Dedifferentiated amniotic fluid mesenchymal stem cell (primary cell): Measurements from ENCODE around the gene TTI1.

ENCODE experiments used
- DNase-seq: peaks from one replicate; pipeline ENCODE4 v3.0.0-alpha.2; 2016; ENCODE audit errors: extremely low spot score

TTI1 gene

DNA sequence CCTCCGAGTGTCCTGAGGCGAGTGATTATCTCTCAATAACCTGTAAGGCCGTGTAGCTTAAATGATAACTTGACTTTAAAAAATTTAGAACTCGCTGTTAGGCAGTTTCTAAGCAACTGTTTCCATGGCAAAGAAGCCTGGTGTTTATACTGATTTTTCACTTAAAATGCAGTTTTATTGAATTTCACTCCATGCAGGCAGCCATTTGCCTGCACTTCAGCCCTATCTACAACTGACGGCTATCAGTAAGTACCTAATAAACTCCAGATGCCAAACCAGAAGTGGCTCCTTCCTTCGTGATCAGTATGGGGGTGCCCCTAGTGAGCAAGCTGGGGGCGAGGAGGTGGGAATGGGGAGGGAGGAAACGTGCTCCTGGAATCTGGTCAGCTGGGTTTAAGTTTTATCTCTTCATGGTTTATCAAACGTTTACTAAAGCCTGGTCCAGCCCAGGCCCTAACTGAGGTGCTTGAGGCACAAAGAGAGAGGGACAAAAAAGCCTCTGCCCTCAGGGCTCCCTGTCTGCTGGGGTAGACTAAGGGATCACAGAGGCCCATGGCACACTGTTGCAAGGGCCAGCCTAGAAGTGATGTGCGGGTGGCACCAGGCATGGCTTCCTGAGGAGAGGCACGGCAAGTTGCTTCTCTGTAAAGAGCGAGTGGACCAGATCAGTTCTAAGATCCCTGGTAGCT lies 45.5 kb downstream of the TTI1 start:
- no peak for DNase-seq

DNA sequence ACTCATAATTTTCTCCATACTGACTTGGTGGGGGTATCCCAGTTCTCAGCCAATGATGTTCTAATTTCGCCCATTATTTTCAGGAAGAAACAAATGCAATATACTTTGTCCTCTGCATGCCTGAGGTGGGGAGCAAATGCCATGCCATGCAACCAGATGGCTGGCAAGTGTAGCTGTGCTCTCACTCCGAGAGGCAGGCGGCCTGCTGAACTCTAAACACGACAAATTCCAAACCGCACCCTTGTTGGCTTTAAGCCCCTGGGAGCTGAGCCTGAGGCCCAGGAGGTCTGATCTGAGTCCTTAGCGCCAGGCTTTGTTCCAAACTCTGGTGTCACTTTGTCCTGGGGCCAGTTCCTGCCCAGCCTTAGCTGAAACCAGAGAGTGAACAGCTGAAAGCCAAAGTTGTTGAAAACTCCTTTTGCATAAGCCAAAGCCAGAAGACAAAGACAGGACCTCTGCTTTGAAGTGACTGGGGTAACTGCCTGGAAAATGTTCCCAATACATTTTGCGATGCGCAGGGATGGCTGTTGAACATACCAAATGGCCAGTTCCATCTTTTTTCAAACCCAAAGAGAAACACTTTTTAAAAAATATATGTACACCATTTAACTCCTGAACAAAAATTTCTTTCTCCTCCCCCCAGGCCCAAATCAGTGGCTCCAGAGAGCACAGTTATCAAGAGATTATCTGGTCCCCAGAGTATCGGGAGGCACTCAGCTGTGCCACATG lies 46.2 kb downstream of the TTI1 start:
- peak; percentile 74 for DNase-seq

DNA sequence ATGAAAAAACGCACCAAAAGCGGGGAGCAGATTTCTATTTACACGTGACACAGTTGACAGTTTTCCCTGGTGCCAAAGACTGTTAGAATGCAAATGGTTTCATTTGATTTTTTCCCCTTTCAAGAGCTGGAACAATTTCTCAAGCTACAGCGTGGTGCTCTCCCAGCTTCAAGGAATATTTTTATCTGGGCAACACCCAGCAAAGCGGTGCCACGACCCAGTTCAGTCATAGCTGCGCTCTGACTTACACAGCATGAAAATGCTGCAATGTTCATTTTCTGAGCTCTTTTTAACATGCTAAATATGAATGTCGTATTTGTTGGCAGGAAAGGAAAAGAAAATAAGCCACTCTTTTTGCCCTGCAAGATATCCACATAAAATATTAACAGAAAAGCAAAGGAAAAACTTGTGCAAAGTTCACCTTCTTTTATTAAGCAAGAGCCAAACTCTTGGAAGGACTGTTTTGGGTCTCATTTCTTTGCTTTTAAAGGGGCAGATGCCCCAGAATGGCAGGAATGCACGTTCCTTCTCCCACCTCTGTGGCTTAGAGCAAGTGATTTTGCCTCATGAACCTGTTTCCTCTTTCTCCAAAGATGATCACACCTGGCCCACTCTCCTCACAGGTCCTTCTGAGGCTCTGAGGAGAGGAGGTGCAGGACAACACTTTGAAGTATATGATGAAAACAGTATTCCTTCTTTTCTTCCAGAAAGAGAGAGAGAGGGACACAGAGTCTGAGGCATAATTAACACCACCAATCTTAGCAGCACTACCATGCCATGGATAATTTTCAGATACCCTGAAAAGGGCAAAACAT lies 47.0 kb downstream of the TTI1 start:
- DNase-seq: no peak

DNA sequence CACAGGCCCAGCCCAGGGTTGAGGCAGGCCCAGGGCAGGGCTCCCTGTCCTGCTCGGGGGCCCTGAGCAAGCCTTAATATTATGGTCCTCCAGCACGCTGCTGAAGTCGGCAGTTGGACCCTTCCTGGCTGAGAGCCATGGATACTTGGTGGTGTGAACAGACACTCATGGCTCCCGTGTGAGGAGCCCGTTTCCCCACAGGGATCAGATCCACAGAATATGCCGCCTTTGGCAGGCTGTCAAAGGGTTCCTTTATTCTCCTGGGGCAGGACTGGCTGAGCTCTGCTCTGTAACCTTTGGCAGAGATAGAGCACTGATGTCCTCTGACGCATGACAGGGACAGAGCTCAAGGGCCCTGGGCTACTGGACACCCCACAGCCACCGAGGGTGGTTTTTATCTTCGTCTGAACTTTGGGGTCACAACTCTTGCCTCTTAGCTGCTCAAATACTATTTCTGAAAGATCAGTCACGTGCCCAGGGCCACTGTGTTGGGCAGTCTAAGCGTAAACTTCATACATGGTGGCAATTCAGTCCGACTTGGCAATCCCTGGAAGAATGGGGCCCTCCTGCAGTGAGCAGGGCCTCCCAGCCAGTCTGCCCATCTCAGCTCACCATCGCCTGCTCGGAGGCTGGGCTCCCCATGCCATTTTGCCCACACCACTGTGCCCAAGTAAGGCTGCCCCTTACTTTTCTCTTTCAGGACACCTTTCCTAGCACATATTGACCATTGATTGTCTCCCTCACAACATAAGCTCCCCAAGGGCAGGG lies 49.1 kb downstream of the TTI1 start:
- no peak for DNase-seq

DNA sequence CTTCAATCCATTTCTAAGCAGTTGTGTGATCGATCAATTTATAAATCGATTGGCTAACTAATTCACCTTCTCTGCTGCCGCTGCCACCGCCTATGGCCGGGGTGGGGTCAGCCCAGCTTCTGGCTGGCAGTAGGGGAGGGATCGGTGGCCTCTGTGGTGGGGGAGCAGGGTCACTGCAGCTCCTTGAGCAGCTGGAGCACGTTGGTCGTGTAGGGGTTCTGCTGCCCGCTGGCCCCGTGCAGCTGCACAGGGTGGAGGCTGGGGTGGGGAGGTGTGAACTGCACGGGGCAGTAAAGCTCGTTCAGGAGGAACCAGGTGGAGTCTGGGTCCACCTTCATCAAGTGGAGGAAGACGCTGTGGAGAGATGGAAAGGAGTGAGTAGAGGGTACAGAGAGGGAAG lies 50.0 kb downstream of the TTI1 start:
- DNase-seq: no peak

DNA sequence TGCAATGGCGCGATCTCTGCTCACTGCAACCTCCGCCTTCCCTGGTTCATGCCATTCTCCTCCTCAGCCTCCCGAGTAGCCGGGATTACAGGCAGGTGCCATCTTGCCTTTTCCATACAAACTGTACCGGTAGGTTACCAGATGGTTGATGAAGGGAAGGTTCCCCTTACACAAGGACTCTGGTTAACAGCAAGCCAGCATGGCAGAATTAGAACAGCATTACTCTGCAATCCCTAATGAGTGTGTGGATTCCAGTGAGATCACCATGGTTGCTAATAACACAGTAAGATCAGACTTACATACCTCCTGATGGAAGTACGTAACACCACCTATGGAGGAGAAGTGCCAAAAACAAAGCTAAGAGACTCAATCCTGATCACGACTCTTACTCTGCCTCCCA lies 51.7 kb downstream of the TTI1 start:
- no peak for DNase-seq

DNA sequence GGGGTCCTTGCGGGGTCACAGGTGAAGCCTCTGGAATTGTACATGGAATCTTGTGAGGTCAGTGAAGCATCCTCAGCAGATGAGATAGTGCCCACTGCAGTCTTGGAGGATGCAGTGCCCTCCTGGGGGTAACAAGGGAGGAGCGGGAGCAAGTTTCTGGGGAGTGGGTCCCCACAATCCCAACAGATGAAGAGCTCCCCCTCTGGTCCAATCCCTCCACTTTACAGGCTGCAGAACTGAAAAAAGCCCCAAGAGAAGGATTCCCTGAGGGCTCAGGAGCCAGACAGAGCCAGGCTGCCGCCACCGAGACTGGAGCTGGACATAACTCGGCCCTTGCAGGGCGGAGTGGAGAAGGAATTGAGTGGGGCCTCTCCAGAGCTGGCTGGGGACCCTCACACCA lies 52.4 kb downstream of the TTI1 start:
- no peak for DNase-seq

DNA sequence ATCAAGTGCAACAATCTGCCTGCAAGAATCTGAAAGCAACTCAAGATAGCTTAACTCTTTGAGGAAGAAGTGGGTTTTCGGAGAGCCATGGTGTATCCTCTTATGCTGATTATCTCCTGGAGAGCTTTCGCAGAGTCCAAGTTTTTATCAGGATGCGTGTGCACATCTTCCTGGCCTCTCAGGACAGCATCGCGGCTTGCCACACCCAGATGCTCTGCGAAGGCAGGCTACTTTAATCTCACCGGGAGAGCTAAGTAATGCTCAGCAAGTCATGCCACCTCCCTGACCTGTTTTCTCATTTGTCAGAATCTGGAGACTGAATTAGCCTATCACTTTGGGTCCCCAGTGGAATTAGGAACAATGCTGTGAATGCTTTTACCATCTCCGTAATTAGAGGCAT lies 52.9 kb downstream of the TTI1 start:
- no peak for DNase-seq

DNA sequence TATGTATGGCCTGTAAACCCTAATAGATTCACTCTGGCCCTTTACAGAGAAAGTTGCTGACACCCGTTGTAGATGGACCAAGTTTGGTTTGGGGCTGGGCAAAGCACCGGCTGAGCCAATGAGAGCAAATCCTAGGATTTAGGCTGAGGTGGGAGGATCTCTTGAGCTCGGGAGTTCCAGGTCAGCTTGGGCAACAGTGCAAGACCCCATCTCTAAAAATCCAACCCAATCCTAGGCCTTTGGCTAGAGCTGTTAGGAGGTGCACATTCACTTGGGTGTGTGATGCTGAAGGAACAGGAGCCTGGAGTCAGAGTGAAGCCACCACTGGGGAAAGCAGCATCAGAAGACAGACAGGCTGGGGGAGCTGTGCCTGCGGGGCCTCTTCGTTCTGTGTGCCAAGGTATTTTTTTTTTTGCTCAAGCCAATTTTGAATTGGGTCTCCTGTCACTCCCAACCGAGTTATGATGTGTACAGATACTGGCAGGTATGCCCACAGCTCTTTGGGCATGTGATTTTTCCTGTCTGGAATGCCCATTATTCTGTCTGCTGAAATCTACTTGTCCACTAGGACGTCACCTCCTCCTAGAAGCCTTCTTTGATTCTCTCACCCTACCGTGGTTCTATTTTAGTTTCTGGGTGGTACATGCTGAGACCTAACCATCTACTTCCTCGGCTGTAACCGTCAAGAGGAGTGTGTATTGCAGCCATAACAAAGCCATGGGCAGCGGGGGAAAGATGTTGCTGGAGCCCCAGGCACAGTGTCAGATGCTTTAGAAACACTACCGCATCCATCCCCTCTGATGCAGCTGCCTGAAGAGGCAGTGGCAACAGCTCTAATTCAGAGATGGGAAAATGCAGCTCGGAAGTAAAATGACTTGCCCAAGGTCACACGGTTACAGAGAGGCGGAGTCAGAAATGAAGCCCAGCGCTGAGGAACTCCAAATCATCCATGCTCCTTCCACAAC lies 54.0 kb downstream of the TTI1 start:
- DNase-seq: no peak

DNA sequence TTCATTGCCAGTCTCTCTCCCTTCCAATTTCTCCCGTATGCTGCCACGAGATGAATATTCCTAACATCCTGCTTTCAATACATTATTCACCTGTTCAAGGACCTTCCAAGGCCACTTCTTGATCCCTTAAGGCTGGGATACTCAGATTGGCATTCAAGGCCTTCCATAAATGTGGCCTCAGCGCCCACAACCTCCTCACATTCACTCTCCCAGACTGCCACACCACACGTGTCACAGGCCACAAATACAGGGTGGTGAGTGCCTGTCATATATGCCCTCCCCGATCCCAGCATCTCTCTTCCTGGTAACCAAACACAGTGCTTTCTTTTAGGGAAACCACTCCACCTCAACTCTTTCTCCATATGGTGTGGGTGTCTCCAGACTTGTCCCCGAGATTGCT lies 55.5 kb downstream of the TTI1 start:
- no peak for DNase-seq

DNA sequence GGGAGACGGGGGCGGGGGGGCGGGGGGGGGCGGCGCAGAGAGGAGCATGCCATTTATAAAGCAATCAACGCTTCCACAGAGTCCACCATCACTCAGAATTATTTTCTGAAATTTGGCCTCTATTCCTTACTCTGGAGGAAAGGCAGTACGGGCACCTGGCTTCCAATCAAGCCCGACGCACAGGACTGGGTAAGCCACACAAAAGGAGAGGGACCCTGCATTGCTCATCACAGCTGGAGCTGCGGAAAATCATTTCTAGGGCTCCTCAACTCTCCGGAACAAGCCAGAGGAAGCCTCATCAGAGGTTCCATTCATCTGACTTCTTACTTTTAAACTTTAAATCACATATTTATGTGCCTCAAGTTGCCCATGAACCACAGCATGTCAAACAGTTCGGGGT lies 55.9 kb downstream of the TTI1 start:
- no peak for DNase-seq

DNA sequence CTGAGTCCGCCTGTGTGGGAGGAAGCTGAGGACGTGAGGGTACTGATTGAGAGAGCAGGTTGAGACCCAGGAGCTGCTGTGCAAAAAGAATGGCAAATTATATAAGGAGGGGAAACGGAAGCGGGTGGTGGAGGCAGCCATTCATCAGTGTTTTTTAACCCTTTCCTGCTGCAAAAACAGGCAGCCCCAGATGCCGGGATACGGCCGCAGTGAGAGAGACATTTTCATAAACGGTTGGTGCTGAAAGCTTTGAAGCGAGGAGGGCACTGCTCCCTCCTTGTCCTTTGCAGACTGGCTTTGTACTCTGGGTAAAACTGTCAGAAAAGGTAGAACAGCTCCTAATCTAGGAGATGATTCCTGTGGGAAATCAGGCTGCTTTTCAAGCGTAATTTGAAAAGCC lies 56.4 kb downstream of the TTI1 start:
- DNase-seq: no peak

DNA sequence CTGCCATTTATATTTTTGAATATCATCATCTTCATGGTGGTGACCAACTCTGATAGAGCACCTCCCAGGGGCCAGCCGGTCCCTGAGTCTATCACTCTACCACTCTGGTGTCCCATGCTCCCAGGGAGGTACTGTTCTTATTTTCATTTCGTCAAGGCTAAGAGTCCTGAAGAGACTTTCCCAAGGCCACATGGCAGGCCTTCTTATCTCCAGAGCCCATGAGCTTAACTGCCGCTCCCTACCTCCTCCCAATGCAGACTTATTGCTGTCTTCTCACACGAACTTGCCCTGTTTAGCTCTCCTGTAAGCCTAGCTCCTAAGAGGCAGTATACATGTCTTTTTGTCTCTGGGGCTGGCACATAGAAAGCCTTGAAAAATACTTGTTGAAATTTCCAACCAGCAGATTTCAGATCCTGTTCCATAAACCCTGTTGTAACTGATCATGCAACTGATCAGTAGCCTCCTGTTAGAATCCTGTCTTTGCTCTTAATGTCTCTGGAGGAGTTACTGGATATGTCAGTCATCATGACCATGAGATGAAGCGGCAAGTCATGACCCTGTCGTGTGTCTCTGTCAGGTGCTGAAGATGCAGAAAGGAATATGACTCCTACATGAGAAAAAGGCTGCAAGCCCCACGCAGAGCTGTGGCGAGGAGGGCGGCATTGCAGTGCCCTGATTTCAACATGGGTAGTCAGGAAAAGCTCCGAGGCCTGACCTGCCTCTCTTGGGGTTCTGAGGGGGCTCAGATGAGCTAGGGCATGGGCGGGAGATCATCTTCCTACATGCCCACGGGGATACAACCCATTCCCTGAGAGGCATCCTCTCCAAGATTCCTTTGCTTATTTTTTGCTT lies 60.0 kb downstream of the TTI1 start:
- no peak for DNase-seq

DNA sequence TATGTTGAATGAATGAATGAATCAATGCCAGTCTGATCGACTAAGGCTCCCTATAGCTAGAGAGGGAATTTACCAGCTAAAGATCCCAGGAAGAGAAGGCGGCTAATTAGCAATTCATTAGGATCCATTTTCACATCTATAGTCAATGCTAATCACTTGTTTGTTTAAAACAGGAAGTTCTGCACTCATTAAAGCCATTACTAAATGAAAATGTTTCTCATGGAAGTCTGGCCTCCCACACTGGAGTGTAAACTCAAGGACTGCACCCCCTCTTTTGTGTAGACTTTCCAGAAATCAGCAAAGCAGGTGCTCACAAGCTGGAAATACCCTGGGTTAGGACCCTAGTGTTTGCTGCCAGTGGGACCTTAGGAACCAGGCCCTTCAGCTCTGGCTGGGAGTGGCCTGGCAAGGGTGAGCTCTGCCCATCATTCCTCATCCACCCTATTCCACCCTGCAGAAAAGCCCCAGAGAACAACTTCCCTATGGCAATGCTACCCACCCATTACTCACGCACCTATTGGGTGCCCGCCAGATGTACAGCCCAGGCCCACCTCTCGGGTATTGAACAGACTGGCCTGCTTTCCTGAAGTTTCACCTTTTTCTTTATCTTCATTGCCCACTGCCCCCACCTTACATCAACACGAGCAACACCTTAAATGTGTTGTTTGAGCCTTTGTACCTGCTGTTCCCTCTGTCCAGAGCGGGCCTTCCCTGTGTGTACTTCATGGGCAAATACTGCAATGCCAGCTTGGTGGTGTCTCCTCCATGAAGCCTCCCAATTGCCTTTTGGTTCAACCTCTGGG lies 60.8 kb downstream of the TTI1 start:
- no peak for DNase-seq

DNA sequence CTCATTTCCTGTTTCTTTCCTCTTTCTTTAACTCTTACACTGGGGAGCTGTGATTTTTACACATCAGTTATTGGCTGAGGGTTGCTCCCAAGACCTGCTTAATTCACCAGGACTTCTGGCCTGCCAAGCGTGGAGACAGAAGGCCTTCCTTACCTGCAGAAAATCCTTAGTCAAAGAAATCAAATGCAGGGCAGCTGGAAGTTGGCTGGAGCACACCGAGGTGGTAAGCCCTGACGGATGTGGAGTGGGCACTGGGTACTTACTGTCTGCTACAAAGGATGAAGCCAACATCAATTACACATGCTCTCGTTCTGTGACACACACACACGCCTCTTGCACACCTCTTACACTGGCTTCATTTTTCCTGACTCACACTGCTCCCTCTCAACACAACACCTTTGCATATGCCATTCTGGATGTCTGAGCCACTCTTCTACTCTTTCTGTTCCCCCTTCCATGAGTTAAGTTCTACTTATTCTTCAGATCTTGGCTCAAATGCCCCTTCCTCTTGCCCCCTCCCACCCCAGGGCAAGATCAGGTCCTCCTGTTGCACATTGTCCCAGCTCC lies 61.6 kb downstream of the TTI1 start:
- no peak for DNase-seq

DNA sequence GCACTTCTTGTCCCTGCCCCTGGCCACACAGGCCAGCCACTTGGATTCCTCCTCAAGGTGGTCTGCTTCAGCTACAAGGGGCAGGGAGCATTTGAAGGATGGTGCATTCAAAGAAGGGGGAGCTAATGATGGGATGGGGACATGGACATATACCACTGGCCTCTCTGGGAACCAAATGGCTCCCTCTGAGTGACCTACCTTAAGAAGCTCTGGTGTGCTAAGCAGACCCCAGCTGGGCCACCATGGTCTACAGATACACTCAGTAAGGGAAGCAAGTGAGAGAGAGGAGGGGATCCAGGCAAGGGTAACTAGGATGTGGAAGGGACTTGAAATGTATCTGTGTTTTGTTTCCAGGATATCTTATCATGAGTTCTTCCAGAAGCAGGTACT lies 62.4 kb downstream of the TTI1 start:
- DNase-seq: no peak

DNA sequence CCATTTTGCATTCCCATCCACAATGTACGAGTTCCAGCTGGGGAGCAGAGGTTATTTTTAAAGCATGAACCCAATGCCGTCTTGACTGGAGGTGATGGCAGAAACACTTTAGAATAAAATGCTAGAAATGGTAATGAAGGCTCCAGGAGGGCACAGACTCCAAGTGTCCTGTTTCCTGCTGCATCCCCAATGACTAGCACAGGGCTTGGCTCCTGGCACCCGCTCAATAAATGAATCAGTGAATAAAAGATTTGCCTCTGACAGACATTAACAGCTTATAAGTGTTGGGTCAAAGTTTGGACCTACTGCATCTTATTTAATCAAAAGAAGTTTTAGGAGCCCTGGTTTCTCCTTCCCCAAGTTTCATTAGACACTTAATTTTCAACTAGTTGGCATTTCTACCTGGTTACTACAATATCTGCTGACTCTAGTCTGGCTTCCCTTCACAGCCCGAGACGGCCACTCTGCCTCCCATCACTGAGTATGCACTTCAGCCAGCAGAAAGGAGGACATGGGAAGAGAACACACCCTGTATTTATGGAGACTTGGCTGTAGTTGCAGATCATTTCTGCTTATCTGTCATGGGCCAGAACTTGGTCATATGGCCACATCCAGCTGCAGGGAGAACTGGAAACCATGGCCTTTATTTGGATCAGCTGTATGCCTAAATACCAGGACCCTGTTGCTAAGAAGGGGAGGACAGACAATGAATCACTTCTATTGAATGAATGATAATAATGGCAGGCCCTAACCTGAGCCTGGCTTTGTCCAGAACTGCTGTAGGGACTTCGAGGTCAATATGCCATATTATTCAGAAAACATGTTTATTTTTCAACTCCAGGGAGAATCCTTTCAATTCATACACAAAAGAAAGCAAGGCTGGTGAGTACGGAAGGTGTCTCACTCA lies 63.1 kb downstream of the TTI1 start:
- DNase-seq: no peak
